ENCODE data around the gene DKC1.

GRCh38 chrX:154784149-154784995 lies 21.7 kb downstream of the DKC1 start:
- TF ChIP-seq SIN3A (IDR thresholded peaks at IDR 0.05; ENCODE audit: borderline replicate concordance, insufficient read depth, low read depth, low read length) (no peak), POLR2AphosphoS5 (IDR thresholded peaks at IDR 0.05; ENCODE audit: low read depth, low read length) (no peak), TCF7L2 (IDR thresholded peaks at IDR 0.05; ENCODE audit: low read depth, low read length) (no peak)
- TF ChIP-seq, protein P1, sequence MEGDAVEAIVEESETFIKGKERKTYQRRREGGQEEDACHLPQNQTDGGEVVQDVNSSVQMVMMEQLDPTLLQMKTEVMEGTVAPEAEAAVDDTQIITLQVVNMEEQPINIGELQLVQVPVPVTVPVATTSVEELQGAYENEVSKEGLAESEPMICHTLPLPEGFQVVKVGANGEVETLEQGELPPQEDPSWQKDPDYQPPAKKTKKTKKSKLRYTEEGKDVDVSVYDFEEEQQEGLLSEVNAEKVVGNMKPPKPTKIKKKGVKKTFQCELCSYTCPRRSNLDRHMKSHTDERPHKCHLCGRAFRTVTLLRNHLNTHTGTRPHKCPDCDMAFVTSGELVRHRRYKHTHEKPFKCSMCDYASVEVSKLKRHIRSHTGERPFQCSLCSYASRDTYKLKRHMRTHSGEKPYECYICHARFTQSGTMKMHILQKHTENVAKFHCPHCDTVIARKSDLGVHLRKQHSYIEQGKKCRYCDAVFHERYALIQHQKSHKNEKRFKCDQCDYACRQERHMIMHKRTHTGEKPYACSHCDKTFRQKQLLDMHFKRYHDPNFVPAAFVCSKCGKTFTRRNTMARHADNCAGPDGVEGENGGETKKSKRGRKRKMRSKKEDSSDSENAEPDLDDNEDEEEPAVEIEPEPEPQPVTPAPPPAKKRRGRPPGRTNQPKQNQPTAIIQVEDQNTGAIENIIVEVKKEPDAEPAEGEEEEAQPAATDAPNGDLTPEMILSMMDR (IDR thresholded peaks at IDR 0.05): no peak
- TF ChIP-seq, protein P2, sequence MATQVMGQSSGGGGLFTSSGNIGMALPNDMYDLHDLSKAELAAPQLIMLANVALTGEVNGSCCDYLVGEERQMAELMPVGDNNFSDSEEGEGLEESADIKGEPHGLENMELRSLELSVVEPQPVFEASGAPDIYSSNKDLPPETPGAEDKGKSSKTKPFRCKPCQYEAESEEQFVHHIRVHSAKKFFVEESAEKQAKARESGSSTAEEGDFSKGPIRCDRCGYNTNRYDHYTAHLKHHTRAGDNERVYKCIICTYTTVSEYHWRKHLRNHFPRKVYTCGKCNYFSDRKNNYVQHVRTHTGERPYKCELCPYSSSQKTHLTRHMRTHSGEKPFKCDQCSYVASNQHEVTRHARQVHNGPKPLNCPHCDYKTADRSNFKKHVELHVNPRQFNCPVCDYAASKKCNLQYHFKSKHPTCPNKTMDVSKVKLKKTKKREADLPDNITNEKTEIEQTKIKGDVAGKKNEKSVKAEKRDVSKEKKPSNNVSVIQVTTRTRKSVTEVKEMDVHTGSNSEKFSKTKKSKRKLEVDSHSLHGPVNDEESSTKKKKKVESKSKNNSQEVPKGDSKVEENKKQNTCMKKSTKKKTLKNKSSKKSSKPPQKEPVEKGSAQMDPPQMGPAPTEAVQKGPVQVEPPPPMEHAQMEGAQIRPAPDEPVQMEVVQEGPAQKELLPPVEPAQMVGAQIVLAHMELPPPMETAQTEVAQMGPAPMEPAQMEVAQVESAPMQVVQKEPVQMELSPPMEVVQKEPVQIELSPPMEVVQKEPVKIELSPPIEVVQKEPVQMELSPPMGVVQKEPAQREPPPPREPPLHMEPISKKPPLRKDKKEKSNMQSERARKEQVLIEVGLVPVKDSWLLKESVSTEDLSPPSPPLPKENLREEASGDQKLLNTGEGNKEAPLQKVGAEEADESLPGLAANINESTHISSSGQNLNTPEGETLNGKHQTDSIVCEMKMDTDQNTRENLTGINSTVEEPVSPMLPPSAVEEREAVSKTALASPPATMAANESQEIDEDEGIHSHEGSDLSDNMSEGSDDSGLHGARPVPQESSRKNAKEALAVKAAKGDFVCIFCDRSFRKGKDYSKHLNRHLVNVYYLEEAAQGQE (IDR thresholded peaks at IDR 0.05; ENCODE audit: insufficient read depth in 1 of 2, low read depth in 2 of 2, low read length in 1 of 2): no peak

Data from Panc1 (cell line).